Ovary (tissue), 9 donors: ENCODE results near the gene PINLYP. TPM values are rescaled to one million over a fixed set of nuclear protein-coding genes. Genes with fewer than 3 reads are reported as not detected.

Experiments used
- DNase-seq, 5 donors: peaks; one replicate each; pipeline ENCODE4 v3.0.0-alpha.2; 2019 to 2020
- H3K27ac ChIP-seq, 2 donors: fragments of 200-600 bp; one replicate each; pipeline versions ENCODE4 v1.5.1 to v1.8.0; 2019 to 2022
- H3K27me3 ChIP-seq: fragments of 200-600 bp; one replicate; pipeline ENCODE4 v1.8.0; 2022
- H3K36me3 ChIP-seq: fragments of 200-600 bp; sonication (generic); one replicate; pipeline ENCODE4 v1.5.1; 2019
- H3K4me1 ChIP-seq: one replicate; pipeline ENCODE4 v1.8.1; 2013; ENCODE audit warnings: mild to moderate bottlenecking, moderate library complexity; ENCODE audit not compliant: insufficient read depth
- H3K4me3 ChIP-seq: fragments of 200-600 bp; sonication (generic); one replicate; pipeline ENCODE4 v1.5.1; 2017
- H3K9me3 ChIP-seq, 2 donors: fragments of 200-600 bp in 1 of 2; sonication (generic) in 1 of 2; one replicate each; pipeline versions ENCODE4 v1.5.1 to v1.8.1; 2013 to 2019; ENCODE audit warnings: mild to moderate bottlenecking in 1 of 2, moderate library complexity in 1 of 2
- EP300 ChIP-seq: sonication (generic); formaldehyde crosslinking; IDR thresholded peaks from one replicate; pipeline ENCODE4 v1.6.1; 2017; ENCODE audit warnings: antibody characterized with exemption
- POLR2A ChIP-seq: fragments of 450-650 bp; IDR thresholded peaks from one replicate; pipeline ENCODE4 v1.6.1; 2017; ENCODE audit warnings: antibody characterized with exemption, mild to moderate bottlenecking, moderate library complexity
- WGBS, 3 donors: extraction: QIAGEN DNeasy Blood & Tissue Kit in 1 of 3; methylation state at CpG; one replicate each; pipeline versions ENCODE4 v1.1.5 to v1.1.7; 2013 to 2017; 5-methylcytosine and 5-hydroxymethylcytosine counted together
- intact Hi-C, 4 donors: fragments of 100-400 bp; cut with DNase I; formaldehyde crosslinking; loops; one replicate each; pipeline versions ENCODE4 v1.11.0 to v1.15.1; 2022 to 2023
- polyA plus RNA-seq, 2 donors: library from polyadenylated mRNA; stranded (reverse); fragments of 200-250 nt in 1 of 2; fragments of 350-450 nt in 1 of 2; fragmentation: Illumina TruSeq in 1 of 2; extraction: RNeasy Lipid Tissue Mini Kit (QIAGEN cat#74804) in 1 of 2; gene quantifications; one replicate each; pipeline ENCODE4 v1.2.3, GENCODE V29; 2013 to 2014
- total RNA-seq, 7 donors: library from RNA; depleted of rRNA in 2 of 7; stranded (reverse); fragments of >200 nt in 2 of 7; fragmentation: NEBNext Ultra II Directional in 3 of 7; extraction: Animal tissue kit (Norgen Biotek cat#: 25700) in 3 of 7; gene quantifications; one replicate each; pipeline versions ENCODE4 v1.1.0 to v1.2.4, GENCODE V29; 2016 to 2023
- TF ChIP-seq, protein P1 (sequence below), 3 donors: fragments of 450-650 bp in 2 of 3; fragments of 200-600 bp in 1 of 3; IDR thresholded peaks; one replicate each; pipeline versions ENCODE4 v1.5.1 to v1.8.0; 2016 to 2022; ENCODE audit warnings: antibody characterized with exemption in 3 of 3, mild to moderate bottlenecking in 1 of 3
- donor health status: DM: no; HTN: no; CAD: no; lungs with moderate emphysema.
- donor health status: DM: no; HTN: no; CAD: no.
- donor health status: Bipolar disorder and iron deficiency.
- donor health status: DM: yes; HTN: yes; CAD: no.
- donor health status: DM: no; HTN: no; CAD: no.
- donor health status: DM: yes; HTN: yes; CAD: no.

PINLYP gene
- total and polyA plus RNA-seq, 9 donors: 10.6 to 29.9 (median 18.0) TPM

DNA sequence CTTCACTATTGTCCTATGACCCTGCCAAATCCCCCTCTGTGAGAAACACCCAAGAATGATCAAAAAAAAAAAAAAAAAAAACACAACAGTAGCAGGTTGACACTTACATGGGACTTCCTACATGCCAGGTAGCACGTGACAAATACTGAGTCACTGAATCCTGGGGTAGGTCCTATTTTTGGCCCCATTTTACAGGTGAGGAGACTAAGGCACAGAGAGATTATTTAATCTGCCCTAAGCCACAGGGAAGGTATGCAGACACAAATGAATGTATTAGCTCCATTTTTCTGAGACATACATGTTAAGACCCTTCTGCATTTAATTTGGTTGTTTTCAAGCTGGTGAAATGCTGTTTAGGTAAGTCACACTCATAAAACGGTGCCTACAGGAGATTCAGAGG is 26.9 kb upstream of the PINLYP start:
- Histone ChIP-seq H3K36me3 (no peaks in the 10 kb centered on the region), H3K4me3 (no peak overlapping the region), H3K27me3 (no peaks in the 10 kb centered on the region), H3K9me3 (no peaks in the 10 kb centered on the region), H3K27ac (no peak overlapping the region), H3K4me1 (no peaks in the 10 kb centered on the region)
- no peak for DNase-seq
- WGBS, 3 donors: 79 to 87% (median 82%) methylated on average over 2 of the region's 2 CpGs
- intact Hi-C loops: no loop called here
- TF ChIP-seq EP300: no peak
- no peak for TF ChIP-seq POLR2A
- TF ChIP-seq, protein P1, sequence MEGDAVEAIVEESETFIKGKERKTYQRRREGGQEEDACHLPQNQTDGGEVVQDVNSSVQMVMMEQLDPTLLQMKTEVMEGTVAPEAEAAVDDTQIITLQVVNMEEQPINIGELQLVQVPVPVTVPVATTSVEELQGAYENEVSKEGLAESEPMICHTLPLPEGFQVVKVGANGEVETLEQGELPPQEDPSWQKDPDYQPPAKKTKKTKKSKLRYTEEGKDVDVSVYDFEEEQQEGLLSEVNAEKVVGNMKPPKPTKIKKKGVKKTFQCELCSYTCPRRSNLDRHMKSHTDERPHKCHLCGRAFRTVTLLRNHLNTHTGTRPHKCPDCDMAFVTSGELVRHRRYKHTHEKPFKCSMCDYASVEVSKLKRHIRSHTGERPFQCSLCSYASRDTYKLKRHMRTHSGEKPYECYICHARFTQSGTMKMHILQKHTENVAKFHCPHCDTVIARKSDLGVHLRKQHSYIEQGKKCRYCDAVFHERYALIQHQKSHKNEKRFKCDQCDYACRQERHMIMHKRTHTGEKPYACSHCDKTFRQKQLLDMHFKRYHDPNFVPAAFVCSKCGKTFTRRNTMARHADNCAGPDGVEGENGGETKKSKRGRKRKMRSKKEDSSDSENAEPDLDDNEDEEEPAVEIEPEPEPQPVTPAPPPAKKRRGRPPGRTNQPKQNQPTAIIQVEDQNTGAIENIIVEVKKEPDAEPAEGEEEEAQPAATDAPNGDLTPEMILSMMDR (IDR thresholded peaks at IDR 0.05): no peak

DNA sequence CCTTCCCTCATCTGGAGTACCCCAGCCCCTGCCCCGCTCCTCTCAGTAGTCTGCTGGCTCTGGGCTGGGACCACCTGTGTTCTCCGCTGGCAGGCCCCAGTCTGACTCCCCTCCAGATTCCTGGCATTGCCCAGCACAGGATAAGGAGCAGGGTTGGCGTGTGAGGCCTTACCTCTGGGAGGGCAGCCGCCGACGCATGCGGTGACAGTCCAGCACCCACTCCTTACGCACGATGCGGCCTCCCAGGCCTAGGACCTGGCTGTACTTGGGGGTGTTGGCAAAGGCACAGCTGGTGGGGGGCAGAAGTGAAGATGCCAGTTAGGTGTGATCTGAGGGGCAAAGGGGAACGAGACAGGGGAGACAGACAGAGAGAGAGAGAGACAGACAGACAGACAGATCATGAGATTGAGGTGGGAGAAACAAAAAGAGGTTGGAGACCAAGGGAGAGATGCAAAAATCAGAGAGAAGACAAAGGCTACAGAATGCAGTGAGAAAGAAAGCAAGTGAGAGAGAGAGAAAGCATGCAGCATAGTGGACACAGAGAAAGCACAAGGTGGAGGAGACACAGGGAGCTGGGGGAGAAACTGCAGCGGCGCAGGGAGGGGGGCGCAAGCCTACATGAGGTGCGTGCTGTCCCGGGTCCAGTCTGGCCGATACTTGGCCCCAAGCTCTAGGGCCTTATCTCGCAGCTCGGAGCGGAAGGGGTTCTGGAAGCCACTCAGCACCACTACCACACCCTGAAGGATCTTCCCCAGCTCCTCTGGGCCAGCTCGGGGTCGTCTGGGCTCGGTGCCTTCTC is 24.0 kb upstream of the PINLYP start:
- Histone ChIP-seq H3K9me3 (no peaks in the 10 kb centered on the region), H3K4me3 (no peak overlapping the region), H3K36me3 (no peaks in the 10 kb centered on the region), H3K4me1 (no peaks in the 10 kb centered on the region), H3K27ac (no peak overlapping the region), H3K27me3 (no peaks in the 10 kb centered on the region)
- TF ChIP-seq EP300 (no peak), POLR2A (no peak)
- TF ChIP-seq, protein P1 (IDR thresholded peaks at IDR 0.05): no peak
- DNase-seq: no peak
- 88 to 89% (median 89%) methylated on average over 23 of the region's 23 CpGs for WGBS, 3 donors
- intact Hi-C loops: loop anchor here in 1 of 4 donors (10.0 kb wide), 1 partner anchor 103 kb away; no protein-coding TSS in a partner anchor

GRCh38 chr19:43552198-43552450 is 23.5 kb upstream of the PINLYP start:
- Histone ChIP-seq H3K36me3 (no peaks in the 10 kb centered on the region), H3K27ac (no peak overlapping the region), H3K9me3 (no peaks in the 10 kb centered on the region), H3K4me3 (no peak overlapping the region), H3K27me3 (no peaks in the 10 kb centered on the region), H3K4me1 (no peaks in the 10 kb centered on the region)
- no peak for TF ChIP-seq EP300
- TF ChIP-seq POLR2A: no peak
- TF ChIP-seq, protein P1 (IDR thresholded peaks at IDR 0.05): no peak
- intact Hi-C loops: loop anchor here in 1 of 4 donors (10.0 kb wide), 1 partner anchor 103 kb away; no protein-coding TSS in a partner anchor
- WGBS, 3 donors: 56 to 88% (median 75%) methylated on average over 3 of the region's 3 CpGs
- DNase-seq: no peak

GRCh38 chr19:43552616-43553015 is 23.0 kb upstream of the PINLYP start:
- Histone ChIP-seq H3K4me1 (no peaks in the 10 kb centered on the region), H3K9me3 (no peaks in the 10 kb centered on the region), H3K36me3 (no peaks in the 10 kb centered on the region), H3K4me3 (no peak overlapping the region), H3K27ac (no peak overlapping the region), H3K27me3 (no peaks in the 10 kb centered on the region)
- intact Hi-C loops: loop anchor here in 1 of 4 donors (10.0 kb wide), 1 partner anchor 102 kb away; no protein-coding TSS in a partner anchor
- WGBS, 3 donors: 58 to 72% (median 65%) methylated on average over 3 of the region's 3 CpGs
- no peak for DNase-seq
- TF ChIP-seq, protein P1 (IDR thresholded peaks at IDR 0.05): no peak
- no peak for TF ChIP-seq EP300
- TF ChIP-seq POLR2A: no peak
